WERI-Rb-1 (cell line): ENCODE data around the gene RYR3.

Experiments used
- DNase-seq: peaks from one replicate; pipeline ENCODE4 v3.0.0-alpha.2; 2020
- H3K27ac ChIP-seq: fragments of 250-450 bp; sonication (Bioruptor Pico); 2 replicates; pipeline ENCODE4 v1.5.1; 2020; ENCODE audit warnings: mild to moderate bottlenecking, moderate library complexity
- H3K27me3 ChIP-seq: fragments of 250-450 bp; sonication (Bioruptor Pico); 2 replicates; pipeline ENCODE4 v1.5.1; 2021; ENCODE audit warnings: mild to moderate bottlenecking, low read depth, moderate library complexity; ENCODE audit not compliant: insufficient read depth, severe bottlenecking
- H3K36me3 ChIP-seq: fragments of 250-450 bp; sonication (Bioruptor Pico); 2 replicates; pipeline ENCODE4 v1.5.1; 2020; ENCODE audit warnings: mild to moderate bottlenecking, moderate library complexity
- H3K4me3 ChIP-seq: 2 replicates; pipeline ENCODE4 v1.5.1; 2011; ENCODE audit warnings: low read depth, mild to moderate bottlenecking, control low read depth, low read length
- H3K9me3 ChIP-seq: fragments of 250-450 bp; sonication (Bioruptor Pico); 2 replicates; pipeline ENCODE4 v1.5.1; 2021; ENCODE audit warnings: mild to moderate bottlenecking, moderate library complexity; ENCODE audit not compliant: severe bottlenecking
- TF ChIP-seq, protein P1 (sequence below): IDR thresholded peaks from 2 replicates; pipeline ENCODE4 v1.5.1; 2011; ENCODE audit warnings: low read depth, mild to moderate bottlenecking, control low read depth, inconsistent platforms, low read length

The RYR3 gene

DNA sequence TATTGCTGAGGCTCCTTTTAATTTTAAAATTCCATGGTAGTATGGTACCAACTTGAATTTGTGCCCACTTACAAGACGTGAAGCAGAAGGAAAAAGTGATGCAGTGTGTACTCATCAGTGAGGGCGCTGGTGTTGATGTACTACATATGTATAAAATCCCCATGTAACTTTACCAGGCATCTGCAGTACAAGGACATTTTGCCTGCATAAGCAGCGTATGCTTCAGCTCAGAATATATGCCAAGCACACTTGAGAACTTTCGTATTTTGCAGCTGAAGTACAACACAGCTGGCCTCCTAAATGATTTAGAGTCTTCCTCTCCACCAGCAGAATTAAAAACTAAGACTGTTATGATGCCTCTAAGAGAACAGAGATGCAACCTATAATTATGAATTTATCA, 108.9 kb downstream of the RYR3 start:
- no peaks in the 10 kb centered on the region for H3K9me3 ChIP-seq
- H3K36me3 ChIP-seq: no peaks in the 10 kb centered on the region
- H3K27ac ChIP-seq: no peak overlapping the region
- H3K27me3 ChIP-seq: no peaks in the 10 kb centered on the region
- H3K4me3 ChIP-seq: no peak overlapping the region
- TF ChIP-seq, protein P1, sequence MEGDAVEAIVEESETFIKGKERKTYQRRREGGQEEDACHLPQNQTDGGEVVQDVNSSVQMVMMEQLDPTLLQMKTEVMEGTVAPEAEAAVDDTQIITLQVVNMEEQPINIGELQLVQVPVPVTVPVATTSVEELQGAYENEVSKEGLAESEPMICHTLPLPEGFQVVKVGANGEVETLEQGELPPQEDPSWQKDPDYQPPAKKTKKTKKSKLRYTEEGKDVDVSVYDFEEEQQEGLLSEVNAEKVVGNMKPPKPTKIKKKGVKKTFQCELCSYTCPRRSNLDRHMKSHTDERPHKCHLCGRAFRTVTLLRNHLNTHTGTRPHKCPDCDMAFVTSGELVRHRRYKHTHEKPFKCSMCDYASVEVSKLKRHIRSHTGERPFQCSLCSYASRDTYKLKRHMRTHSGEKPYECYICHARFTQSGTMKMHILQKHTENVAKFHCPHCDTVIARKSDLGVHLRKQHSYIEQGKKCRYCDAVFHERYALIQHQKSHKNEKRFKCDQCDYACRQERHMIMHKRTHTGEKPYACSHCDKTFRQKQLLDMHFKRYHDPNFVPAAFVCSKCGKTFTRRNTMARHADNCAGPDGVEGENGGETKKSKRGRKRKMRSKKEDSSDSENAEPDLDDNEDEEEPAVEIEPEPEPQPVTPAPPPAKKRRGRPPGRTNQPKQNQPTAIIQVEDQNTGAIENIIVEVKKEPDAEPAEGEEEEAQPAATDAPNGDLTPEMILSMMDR: no peak
- DNase-seq: no peak

DNA sequence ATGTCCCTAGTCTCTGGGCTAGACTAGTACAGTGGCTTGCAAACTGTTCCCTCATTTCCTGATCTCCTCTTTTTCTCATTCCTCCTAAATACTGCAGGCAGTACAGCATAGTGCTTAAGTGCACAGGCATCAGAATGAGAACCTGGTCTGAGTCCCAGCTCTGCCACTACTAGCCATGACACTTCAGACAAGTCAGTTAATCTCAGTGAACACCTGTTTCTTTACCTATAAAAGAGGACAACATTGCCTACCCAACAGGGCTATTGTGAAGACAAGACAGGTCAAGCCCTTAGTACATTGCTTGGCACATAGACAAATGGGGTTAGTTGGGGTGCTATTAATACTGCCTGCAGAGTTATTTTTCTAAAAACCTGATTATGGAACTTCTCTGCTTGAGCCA, 113.3 kb downstream of the RYR3 start:
- Histone ChIP-seq H3K27me3 (no peaks in the 10 kb centered on the region), H3K4me3 (no peak overlapping the region), H3K9me3 (no peaks in the 10 kb centered on the region), H3K27ac (no peak overlapping the region), H3K36me3 (no peaks in the 10 kb centered on the region)
- DNase-seq: no peak
- TF ChIP-seq, protein P1: no peak

DNA sequence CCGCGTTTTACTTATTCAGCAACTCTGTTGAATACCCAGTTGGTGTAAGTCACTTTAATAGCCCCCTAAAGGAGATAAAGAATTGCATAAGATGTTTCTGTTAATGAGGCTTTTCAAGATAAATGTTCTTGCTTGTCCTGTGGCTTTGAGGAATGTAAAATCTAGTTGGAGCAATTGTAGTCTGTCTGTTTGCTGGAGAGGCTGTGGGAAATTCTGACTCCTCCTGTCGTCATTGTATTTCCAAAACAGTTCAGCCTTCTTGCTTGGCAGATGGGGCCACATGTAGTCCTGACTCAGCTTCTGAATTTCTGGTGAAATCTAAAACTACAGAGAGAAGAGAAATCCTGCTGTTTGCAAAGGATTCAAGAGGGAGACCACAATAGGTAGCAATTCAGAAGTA, 114.4 kb downstream of the RYR3 start:
- H3K27ac ChIP-seq: no peak overlapping the region
- H3K27me3 ChIP-seq: no peaks in the 10 kb centered on the region
- no peaks in the 10 kb centered on the region for H3K36me3 ChIP-seq
- TF ChIP-seq, protein P1: no peak
- H3K4me3 ChIP-seq: no peak overlapping the region
- no peak for DNase-seq
- H3K9me3 ChIP-seq: no peaks in the 10 kb centered on the region

DNA sequence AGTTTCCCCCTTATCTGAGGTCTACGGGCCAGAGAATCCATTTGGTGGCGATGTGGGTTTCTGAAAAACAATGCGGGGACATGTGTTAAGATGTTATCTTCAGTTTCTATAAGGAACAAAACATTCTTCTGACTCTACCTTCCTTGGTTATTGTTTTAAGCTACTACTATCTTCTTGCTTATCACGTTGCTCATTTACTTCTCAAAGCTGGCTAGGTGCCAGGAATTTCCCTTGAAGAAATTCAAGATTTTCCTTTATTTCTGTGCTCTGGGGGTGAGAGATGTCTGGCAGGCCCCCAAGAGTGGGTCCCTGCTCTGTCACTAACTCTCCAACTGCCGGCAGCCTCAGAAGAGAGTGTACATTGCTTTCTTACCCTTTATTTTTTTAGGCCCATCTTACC, 119.8 kb downstream of the RYR3 start:
- TF ChIP-seq, protein P1: no peak
- H3K4me3 ChIP-seq: no peak overlapping the region
- DNase-seq: no peak

DNA sequence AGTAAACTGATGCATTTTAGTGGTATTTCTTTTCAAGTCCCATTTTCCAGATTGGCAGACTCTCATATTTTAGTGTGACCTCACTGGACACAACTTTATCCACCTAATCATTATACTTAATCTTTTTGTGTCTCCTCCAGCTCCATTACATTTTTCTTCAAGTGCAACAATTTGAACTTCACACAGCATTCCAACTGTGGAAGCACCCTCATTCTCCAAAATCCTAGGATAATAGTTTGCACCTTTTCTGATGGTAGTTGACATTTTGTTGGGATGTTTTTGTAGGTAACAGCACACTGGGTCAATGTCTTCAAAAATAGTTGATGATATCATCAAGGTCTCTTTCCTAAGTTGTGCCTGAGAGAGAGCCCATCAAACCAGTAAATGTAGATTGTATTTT, 123.1 kb downstream of the RYR3 start:
- Histone ChIP-seq H3K27ac (no peak overlapping the region), H3K27me3 (no peaks in the 10 kb centered on the region), H3K36me3 (no peaks in the 10 kb centered on the region), H3K4me3 (no peak overlapping the region), H3K9me3 (no peaks in the 10 kb centered on the region)
- TF ChIP-seq, protein P1: no peak
- DNase-seq: no peak

More for the DNA sequence above, 119.8 kb downstream of the RYR3 start:
- no peak overlapping the region for H3K27ac ChIP-seq
- no peaks in the 10 kb centered on the region for H3K9me3 ChIP-seq
- H3K36me3 ChIP-seq: no peaks in the 10 kb centered on the region
- no peaks in the 10 kb centered on the region for H3K27me3 ChIP-seq

- TF ChIP-seq, protein P1: no peak
- H3K4me3 ChIP-seq: no peak overlapping the region
- no peaks in the 10 kb centered on the region for H3K36me3 ChIP-seq
- DNase-seq: no peak
- no peak overlapping the region for H3K27ac ChIP-seq
- no peaks in the 10 kb centered on the region for H3K27me3 ChIP-seq
- H3K9me3 ChIP-seq: no peaks in the 10 kb centered on the region
These were observed 127.6 kb downstream of the RYR3 start for GRCh38 chr15:33438396-33438795.
